Measurements from ENCODE around the gene CDYL. TPM values are rescaled to one million over a fixed set of nuclear protein-coding genes. Genes with fewer than 3 reads are reported as not detected.
"Not testable (repeated sequence)": the region's sequence is repeated elsewhere in the genome, so short reads cannot be mapped to it uniquely, and the experiment has no call there.

The CDYL gene
- total RNA-seq, 1 donor from 2014 or later, result 47.2 TPM

DNA sequence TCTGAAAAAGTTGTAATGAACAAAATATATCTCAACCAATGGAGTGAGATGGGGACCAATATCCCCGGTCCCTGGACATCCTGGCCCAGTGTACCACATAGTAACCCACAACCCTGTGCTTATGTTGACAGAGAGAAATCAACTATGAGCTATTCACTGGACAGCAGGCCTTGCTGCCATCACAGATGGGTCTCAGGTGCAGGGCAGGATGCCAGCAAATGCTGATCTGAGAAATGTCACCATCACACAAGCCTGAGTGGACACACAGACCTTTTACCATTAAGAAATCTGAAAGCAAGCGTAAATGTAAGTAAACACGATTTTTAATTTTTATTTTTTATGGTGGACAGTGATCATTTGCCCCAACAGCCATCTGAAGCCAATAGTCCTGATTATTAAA is 218.5 kb downstream of the CDYL start:
- no peak for DNase-seq (ENCODE audit: low read depth, low spot score)

DNA sequence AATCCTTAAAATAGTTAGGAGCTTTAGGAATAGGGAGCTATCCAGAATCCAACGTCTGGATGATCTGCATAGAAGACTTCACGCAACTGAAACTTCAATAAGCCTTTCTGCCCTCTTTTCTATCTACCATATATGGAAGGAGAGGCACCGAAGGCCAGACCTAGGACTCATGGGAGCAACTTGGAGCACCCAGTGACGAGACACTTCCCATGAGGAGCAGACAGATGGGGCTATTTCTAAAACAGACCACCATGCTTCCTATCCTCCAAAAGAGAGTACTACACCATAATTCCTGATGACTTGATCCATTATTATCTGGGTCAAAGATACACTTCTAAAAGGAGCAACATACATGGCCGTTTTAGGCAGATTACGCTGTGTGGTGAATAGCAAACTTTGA is 221.7 kb downstream of the CDYL start:
- DNase-seq (ENCODE audit: low read depth, low spot score), result no peak

DNA sequence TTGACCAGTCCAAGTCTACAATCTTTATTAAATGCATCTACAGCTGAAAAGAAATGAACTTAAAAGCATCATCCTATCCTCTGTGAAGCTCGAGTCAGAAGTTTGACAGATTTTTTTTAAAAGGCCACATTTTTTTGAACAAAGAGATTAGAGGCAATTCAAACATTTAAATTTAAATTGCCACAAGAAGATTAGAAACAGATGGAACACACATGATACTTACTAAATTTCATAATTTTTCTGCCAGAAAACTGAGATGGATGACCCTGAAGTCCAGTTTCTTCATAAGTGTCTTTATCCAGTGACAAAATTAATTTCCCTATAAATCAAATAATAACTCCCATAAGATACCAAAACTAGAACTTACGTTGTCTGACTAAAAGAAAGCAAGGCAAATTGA is 223.4 kb downstream of the CDYL start:
- no peak for DNase-seq (ENCODE audit: low read depth, low spot score)

DNA sequence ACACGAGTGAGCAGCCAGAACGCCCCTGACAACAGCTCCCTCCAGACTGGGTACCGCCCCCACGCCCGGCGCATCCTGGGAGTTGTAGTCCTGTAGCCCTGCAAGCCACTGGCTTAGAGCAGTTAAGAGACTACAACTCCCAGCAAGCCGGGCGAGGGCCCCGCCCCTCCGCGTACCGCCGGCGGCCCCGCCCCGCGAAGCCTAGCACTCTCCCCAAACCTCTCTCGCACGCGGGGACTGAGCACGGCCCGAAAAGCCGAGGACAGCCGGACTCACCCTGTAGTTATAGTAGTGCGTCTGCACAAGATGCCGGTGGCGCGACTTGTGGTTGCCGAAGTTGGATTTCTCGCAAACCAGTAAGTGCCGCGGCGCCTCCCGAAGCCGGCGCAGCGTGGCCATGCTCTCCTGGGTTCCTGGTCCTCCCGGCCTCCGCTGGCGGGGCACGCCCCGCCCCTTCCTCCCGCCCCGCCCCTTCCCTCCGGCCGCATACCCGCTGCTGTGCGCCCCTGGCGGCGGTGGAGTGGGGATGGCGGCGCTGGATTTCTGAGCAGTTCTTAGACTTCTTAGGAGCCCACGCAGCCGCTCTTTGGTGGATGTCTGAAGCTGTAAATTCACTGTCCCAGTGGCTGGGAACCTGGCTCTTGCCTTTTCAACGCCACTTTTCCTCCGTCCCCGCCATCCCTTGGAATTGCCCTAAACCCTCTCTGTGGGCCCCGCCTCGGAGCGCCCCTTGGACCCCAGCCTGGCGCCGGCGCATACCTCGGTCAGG is 227.6 kb downstream of the CDYL start, which contains the start of gene RPP40:
Gene RPP40, minus strand, starts transcription at position 434 of the 769 bp plus-strand sequence. Its CDS starts 35 bp downstream, at position 399.
- peak; percentile 92 for DNase-seq (ENCODE audit: low read depth, low spot score)

- DNase-seq (ENCODE audit: low read depth, low spot score), result no peak
Measured at GRCh38 chr6:5004373-5005037, 228.3 kb downstream of the CDYL start.

DNA sequence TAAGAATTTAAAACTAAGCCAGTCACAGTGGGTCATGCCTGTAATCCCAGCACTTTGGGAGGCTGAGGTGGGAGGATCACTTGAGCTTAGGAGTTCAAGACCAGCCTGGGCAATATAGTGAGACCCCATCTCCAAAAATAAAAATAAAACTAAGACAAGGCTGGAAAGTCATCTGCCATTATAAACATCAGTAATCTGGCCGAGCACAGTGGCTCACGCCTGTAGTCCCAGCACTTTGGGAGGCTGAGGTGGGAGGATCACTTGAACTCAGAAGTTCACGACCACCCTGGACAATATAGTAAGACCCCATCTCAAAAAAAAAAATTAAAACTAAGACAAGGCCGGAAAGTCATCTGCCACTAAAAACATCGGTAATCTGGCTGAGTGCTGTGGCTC is 228.8 kb downstream of the CDYL start:
- not testable (repeated sequence) for DNase-seq (ENCODE audit: low read depth, low spot score)

Other genes starting within 250 kb of the CDYL start
- gene RPP40, start 227.6 kb downstream of the CDYL start, total RNA-seq, result 26.2 and 32.9 TPM in 2 replicates

Data from pulmonary artery endothelial cell (primary cell).